ENCODE measurements around the gene MTHFD1L.

The MTHFD1L gene

DNA sequence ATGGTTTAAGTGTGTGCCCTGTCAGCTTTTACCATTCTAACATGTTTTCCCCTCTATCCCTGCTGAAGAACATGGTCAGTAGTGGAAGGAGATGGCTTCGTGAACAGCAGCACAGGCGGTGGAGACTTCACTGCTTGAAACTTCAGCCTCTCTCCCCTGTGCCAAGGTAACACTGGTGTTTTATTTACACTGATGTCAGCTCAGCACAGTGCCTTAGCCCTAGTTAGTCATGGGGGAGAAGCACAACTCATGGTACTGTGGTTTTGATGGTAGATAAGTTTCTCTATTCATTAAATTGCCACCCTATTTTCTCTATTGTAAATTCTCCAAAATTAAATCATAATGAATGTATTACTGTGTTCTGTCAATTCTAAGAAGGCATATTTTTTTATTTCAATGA is 56.6 kb downstream of the MTHFD1L start:
- TF ChIP-seq FOXP2 (optimal IDR thresholded peaks at IDR 0.05; ENCODE audit: borderline replicate concordance, extremely low read depth, extremely low read length, insufficient read depth) (no peak), POLR2AphosphoS5 (IDR thresholded peaks at IDR 0.05; ENCODE audit: low read depth, low read length) (no peak), SIN3A (IDR thresholded peaks at IDR 0.05; ENCODE audit: borderline replicate concordance, insufficient read depth, low read length) (no peak), TAF1 (IDR thresholded peaks at IDR 0.05; ENCODE audit: borderline replicate concordance, insufficient read depth, low read length) (no peak)
- TF ChIP-seq, protein P1, sequence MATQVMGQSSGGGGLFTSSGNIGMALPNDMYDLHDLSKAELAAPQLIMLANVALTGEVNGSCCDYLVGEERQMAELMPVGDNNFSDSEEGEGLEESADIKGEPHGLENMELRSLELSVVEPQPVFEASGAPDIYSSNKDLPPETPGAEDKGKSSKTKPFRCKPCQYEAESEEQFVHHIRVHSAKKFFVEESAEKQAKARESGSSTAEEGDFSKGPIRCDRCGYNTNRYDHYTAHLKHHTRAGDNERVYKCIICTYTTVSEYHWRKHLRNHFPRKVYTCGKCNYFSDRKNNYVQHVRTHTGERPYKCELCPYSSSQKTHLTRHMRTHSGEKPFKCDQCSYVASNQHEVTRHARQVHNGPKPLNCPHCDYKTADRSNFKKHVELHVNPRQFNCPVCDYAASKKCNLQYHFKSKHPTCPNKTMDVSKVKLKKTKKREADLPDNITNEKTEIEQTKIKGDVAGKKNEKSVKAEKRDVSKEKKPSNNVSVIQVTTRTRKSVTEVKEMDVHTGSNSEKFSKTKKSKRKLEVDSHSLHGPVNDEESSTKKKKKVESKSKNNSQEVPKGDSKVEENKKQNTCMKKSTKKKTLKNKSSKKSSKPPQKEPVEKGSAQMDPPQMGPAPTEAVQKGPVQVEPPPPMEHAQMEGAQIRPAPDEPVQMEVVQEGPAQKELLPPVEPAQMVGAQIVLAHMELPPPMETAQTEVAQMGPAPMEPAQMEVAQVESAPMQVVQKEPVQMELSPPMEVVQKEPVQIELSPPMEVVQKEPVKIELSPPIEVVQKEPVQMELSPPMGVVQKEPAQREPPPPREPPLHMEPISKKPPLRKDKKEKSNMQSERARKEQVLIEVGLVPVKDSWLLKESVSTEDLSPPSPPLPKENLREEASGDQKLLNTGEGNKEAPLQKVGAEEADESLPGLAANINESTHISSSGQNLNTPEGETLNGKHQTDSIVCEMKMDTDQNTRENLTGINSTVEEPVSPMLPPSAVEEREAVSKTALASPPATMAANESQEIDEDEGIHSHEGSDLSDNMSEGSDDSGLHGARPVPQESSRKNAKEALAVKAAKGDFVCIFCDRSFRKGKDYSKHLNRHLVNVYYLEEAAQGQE (IDR thresholded peaks at IDR 0.05; ENCODE audit: insufficient read depth in 1 of 2, low read depth in 2 of 2, low read length in 2 of 2): no peak

DNA sequence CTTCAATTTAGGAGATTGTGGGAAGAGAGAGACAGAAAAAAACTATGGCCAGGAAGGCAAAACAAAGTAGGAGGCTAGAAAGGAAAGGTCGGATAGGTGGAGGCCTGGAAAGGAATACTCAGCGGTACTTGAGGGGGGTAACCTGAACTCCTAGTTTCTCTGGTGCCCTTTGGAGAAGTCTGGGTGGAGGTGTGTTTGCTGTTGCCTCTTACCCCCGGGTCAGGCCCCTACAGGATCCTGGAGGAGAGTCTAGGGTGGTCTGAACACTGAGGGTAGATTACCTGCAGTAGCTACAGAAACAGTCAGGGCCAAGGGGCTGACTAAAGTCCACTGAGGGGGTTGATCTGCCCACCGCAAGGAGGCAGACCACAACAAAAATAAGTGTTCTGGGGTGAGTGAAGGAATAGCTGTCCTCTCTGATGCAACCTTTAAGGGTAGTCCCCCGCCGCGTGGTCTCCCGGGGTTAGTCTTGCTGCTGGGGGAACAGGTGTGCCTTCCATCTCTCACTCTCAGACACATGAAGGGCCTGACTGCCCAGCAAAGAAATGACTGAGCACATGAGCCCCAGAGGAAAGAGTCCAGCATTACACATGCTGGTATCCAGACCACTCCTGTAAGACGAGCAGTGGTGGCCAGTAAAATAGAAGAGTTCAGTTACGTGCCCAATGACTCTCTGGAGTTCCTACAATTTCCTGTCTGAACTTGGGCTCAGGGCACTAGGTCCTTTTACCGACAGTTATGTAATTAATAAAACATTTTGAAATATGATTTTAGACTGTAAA is 59.5 kb downstream of the MTHFD1L start:
- TF ChIP-seq FOXP2 (optimal IDR thresholded peaks at IDR 0.05; ENCODE audit: borderline replicate concordance, extremely low read depth, extremely low read length, insufficient read depth): no peak
- TF ChIP-seq, protein P1 (IDR thresholded peaks at IDR 0.05; ENCODE audit: insufficient read depth in 1 of 2, low read depth in 2 of 2, low read length in 2 of 2): no peak
- TF ChIP-seq TAF1 (IDR thresholded peaks at IDR 0.05; ENCODE audit: borderline replicate concordance, insufficient read depth, low read length): no peak
- no peak for TF ChIP-seq SIN3A (IDR thresholded peaks at IDR 0.05; ENCODE audit: borderline replicate concordance, insufficient read depth, low read length)
- no peak for TF ChIP-seq POLR2AphosphoS5 (IDR thresholded peaks at IDR 0.05; ENCODE audit: low read depth, low read length)

DNA sequence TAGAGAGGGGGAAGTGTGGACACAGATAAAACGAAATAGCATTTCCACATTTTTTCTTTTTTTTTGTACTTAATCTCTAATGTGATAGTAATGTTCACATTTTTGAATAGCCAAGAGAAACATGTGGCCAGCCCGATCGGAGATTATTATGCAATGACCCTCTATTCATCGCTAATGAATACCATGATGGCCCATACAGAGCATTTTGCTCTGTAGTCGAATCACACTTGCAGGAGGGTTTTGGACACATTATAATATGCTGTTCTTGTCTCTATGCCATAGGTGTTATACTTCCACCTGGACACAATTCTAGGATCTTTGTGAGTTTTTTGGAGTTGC is 60.1 kb downstream of the MTHFD1L start:
- TF ChIP-seq POLR2AphosphoS5 (IDR thresholded peaks at IDR 0.05; ENCODE audit: low read depth, low read length) (no peak), FOXP2 (optimal IDR thresholded peaks at IDR 0.05; ENCODE audit: borderline replicate concordance, extremely low read depth, extremely low read length, insufficient read depth) (no peak), TAF1 (IDR thresholded peaks at IDR 0.05; ENCODE audit: borderline replicate concordance, insufficient read depth, low read length) (no peak), SIN3A (IDR thresholded peaks at IDR 0.05; ENCODE audit: borderline replicate concordance, insufficient read depth, low read length) (no peak)
- TF ChIP-seq, protein P1 (IDR thresholded peaks at IDR 0.05; ENCODE audit: insufficient read depth in 1 of 2, low read depth in 2 of 2, low read length in 2 of 2): no peak

DNA sequence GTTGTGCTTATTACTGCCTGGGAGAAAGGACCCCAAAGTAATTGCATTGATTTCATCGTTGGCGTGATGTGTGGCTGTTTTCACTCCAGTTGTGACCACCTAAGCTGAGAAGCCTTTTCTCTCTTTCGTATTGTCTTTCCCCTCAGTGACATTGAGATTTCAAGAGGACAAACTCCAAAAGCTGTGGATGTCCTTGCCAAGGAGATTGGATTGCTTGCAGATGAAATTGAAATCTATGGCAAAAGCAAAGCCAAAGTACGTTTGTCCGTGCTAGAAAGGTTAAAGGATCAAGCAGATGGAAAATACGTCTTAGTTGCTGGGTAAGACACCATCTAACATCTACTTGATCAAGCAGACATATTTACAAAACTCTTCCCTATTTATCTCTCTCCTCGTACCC is 60.5 kb downstream of the MTHFD1L start:
- no peak for TF ChIP-seq SIN3A (IDR thresholded peaks at IDR 0.05; ENCODE audit: borderline replicate concordance, insufficient read depth, low read length)
- no peak for TF ChIP-seq FOXP2 (optimal IDR thresholded peaks at IDR 0.05; ENCODE audit: borderline replicate concordance, extremely low read depth, extremely low read length, insufficient read depth)
- no peak for TF ChIP-seq TAF1 (IDR thresholded peaks at IDR 0.05; ENCODE audit: borderline replicate concordance, insufficient read depth, low read length)
- TF ChIP-seq, protein P1 (IDR thresholded peaks at IDR 0.05; ENCODE audit: insufficient read depth in 1 of 2, low read depth in 2 of 2, low read length in 2 of 2): no peak
- TF ChIP-seq POLR2AphosphoS5 (IDR thresholded peaks at IDR 0.05; ENCODE audit: low read depth, low read length): no peak
